Fibroblast of lung (primary cell): ENCODE results near the gene FOXL3.

Experiments
- EZH2 ChIP-seq: IDR thresholded peaks from 2 replicates; pipeline ENCODE4 v1.5.1; 2012; ENCODE audit warnings: low read length, control low read depth, mild to moderate bottlenecking; ENCODE audit errors: missing control alignments
- TF ChIP-seq, protein P1 (sequence below), 2 donors: IDR thresholded peaks in 1 of 2; conservative IDR thresholded peaks in 1 of 2; 1 replicate in 1 of 2; 2 replicates in 1 of 2; pipeline ENCODE4 v1.5.1; 2011 to 2012; ENCODE audit warnings: low read length in 2 of 2, control low read depth in 1 of 2, inconsistent platforms in 1 of 2, low read depth in 1 of 2, mild to moderate bottlenecking in 1 of 2

DNA sequence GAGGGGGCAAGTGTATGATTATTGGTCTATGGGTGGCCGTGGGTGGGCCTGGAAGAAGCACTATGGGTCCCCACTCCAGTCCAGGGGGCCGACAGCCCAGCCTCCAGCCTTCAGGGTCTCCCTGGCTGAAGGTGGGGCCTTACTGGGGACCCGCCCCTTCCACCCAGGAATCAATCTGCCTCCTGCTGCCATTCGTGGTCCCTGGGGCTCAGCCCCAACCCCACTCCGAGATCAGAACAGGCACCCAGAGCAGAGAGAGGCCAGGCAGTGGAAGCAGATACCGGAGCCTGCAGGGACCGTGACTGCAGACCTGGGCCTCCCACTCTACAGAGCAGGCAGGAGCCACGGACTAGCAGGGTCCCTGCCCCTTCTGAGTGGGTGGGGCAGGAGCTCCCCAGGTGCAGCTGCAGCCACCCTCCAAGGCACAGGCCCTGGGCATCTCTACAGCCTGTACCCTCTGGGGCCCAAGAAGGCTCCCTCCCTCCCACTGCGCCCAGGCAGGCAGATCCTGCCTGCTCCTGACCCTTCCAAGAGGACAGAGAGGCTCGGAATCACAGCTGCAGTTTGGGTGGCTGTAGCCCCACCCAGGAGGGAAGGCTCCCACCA, 13.6 kb upstream of the FOXL3 start:
- TF ChIP-seq, protein P1, sequence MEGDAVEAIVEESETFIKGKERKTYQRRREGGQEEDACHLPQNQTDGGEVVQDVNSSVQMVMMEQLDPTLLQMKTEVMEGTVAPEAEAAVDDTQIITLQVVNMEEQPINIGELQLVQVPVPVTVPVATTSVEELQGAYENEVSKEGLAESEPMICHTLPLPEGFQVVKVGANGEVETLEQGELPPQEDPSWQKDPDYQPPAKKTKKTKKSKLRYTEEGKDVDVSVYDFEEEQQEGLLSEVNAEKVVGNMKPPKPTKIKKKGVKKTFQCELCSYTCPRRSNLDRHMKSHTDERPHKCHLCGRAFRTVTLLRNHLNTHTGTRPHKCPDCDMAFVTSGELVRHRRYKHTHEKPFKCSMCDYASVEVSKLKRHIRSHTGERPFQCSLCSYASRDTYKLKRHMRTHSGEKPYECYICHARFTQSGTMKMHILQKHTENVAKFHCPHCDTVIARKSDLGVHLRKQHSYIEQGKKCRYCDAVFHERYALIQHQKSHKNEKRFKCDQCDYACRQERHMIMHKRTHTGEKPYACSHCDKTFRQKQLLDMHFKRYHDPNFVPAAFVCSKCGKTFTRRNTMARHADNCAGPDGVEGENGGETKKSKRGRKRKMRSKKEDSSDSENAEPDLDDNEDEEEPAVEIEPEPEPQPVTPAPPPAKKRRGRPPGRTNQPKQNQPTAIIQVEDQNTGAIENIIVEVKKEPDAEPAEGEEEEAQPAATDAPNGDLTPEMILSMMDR (conservative IDR thresholded peaks at IDR 0.05 in 1 of 2, IDR thresholded peaks at IDR 0.05 in 1 of 2; ENCODE audit: low read depth in 1 of 2, low read length in 2 of 2), result no peak
- TF ChIP-seq EZH2, result no peak
